Measurements from ENCODE around the gene ZNF3. TPM values are rescaled to one million over a fixed set of nuclear protein-coding genes. Genes with fewer than 3 reads are reported as not detected.

The ZNF3 gene
- total RNA-seq, 2 donors from 2014 or later: 23.1 to 24.2 TPM

DNA sequence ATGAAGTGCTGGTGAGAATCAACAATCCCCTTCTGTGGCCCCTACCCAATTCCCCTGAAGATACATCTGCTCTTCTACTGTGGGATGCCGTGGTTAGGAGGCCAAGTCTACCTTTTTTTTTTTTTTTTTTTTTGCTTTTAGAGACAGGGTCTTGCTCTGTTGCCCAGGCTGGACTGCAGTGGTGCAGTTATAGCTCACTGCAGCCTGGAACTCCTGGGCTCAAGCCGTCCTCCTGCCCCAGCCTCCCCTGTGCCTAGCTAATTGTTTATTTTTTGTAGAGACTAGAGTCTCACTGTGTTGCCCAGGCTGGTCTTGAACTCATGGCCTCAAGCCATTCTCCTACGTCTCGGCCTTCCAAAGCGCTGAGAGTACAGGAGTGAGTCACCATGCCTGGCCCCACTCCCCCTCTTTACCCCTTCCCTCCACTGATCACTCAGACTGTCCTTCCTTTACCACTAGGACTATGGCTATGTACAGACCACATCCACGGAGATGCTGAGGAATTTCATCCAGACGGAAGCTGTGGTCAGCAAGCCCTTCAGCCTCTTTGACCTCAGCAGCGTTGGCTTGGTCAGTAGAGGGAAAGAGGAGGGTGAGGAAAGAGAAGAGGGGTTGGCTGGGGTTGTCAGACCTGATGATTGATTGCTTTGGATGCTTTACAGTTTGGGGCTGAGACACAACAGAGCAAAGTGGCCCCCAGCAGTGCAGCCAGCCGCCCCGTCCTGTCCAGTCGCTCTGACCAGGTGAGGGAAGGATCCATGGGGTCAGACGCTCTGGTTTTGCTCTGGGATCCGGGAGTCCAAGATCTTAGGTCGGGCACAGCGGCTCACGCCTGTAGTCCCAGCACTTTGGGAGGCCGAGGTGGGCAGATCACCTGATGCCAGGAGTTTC is 21.7 kb upstream of the ZNF3 start:
- ATAC-seq (replicated peaks in 1 of 2) (no peak), DNase-seq (no peak)
- peak overlapping the region; percentile 65 for H3K27ac Mint-ChIP-seq
- peaks cover 32% of the 10 kb centered on the region for H3K4me1 Mint-ChIP-seq (ENCODE audit: low read depth)
- H3K36me3 Mint-ChIP-seq (ENCODE audit: insufficient read depth in 2 of 2): peaks cover 22 to 27% of the 10 kb centered on the region in 2 donors
- H3K9me3 Mint-ChIP-seq: no peaks in the 10 kb centered on the region
- no peaks in the 10 kb centered on the region for H3K27me3 Mint-ChIP-seq (ENCODE audit: low read depth)
- H3K4me3 Mint-ChIP-seq: peak overlapping the region; percentile 77 to 94

DNA sequence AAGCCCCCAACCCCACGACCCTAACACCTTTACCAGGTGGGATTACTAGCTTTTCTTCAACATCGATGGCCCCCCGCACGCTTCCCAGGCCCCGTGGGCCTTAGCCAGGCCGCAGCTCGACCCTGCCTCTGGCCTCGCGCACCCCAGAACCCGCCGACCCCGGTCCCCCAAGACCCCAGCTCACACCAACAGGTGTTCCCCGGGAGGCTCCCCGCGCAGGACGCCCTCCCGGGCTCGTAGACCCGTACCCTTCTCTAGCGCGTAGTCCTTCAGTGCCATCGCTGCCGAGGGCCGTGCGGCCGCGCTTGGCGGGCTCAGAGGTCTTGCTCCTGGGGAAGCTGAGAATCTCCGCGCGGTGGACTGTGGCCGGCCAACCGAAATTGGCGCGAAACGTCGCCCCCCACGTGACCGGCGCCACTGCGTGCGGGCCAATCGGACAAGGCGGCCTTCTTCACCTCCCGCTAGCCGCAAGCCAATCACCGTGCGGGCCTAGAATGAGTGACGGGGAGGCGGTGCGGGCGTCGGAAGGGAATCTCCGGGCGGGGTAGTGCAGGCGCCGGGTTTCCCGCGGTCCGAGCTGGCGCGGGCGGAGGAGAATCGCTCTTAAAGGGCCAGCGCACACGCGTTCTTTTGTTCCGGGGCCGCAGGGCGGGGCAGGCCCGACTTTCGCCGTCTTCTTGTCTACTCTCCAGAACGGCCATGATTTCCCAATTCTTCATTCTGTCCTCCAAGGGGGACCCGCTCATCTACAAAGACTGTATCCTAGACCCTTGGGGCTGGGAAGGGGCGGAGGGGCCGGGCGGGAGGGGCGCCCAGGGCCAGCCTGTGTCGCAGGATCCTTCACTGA is 19.7 kb upstream of the ZNF3 start, which contains the start of the genes AP4M1 and MCM7:
TSS of gene AP4M1 (plus strand) at position 628 of the 847 bp plus-strand sequence. CDS start at position 700, 72 bp downstream.
TSS of gene MCM7 (minus strand) at position 382 of the 847 bp plus-strand sequence. CDS start at position 279, 103 bp downstream.
- peak within 1 kb of the TSS; percentile 98 for H3K27ac Mint-ChIP-seq
- H3K4me3 Mint-ChIP-seq: peak within 1 kb of the TSS; percentile 94 to 99
- peaks cover 45% of the 10 kb centered on the region for H3K4me1 Mint-ChIP-seq (ENCODE audit: low read depth)
- peaks cover 33 to 44% of the 10 kb centered on the region in 2 donors for H3K36me3 Mint-ChIP-seq (ENCODE audit: insufficient read depth in 2 of 2)
- ATAC-seq (replicated peaks in 1 of 2) (peak; percentile 89 to 91), DNase-seq (peak; percentile 98 to 99)
- H3K9me3 Mint-ChIP-seq: no peaks in the 10 kb centered on the region
- no peaks in the 10 kb centered on the region for H3K27me3 Mint-ChIP-seq (ENCODE audit: low read depth)

DNA sequence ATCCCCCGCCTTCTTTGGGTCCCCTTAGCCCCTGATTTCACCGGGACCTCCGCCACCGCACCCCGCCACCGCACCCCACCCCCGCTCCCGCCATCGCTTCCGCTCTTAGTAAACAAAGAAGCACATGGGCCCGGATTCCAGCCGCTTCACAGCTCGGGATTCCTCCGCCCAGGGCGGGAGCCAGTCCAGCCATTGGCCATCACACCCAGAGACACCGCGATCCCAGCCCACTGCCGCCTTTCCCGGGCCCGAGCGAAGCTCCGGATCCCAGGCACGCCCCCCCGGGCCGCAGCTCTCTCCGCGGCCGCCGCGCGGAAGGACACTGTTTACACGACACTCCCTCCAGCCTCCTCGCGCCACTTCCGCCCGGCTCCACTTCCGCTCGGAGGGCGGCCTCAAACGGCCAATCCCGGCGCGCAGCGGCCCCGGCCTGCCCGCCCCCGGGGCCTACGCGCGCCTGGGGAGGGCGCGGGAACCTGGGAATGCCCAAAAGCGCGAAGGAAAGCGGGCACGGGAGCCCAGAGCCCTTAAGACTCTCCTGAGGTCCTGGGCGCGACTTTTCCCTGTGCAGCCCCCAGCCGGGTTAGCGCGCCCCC is 19.0 kb upstream of the ZNF3 start:
- DNase-seq (peak; percentile 90 to 93), ATAC-seq (replicated peaks in 1 of 2) (peak; percentile 80 to 81)
- H3K36me3 Mint-ChIP-seq (ENCODE audit: insufficient read depth in 2 of 2): peaks cover 33 to 46% of the 10 kb centered on the region in 2 donors
- H3K27me3 Mint-ChIP-seq (ENCODE audit: low read depth): no peaks in the 10 kb centered on the region
- H3K9me3 Mint-ChIP-seq: no peaks in the 10 kb centered on the region
- peak overlapping the region; percentile 94 to 99 for H3K4me3 Mint-ChIP-seq
- H3K27ac Mint-ChIP-seq: peak overlapping the region; percentile 93
- H3K4me1 Mint-ChIP-seq (ENCODE audit: low read depth): peaks cover 52% of the 10 kb centered on the region

DNA sequence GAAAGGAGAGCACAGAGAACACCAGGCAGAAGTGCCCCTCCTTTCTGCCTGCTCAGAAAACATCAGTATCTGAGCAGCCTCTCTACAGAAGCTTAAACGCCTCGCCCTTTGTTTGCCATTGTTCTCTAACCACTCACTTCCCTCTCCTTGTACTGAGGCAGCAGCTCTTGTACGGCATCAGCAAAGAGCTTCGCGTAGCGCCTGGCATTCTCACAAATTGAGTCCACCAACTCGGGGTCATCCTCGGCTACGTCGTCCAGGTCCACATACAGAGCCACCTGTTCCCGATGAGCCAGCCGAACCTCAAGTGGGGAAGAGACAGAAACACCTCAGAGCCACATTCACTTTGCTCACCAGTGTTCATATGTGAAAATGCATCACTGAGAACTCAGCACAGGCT is 17.9 kb upstream of the ZNF3 start:
- peak overlapping the region; percentile 94 to 99 for H3K4me3 Mint-ChIP-seq
- H3K4me1 Mint-ChIP-seq (ENCODE audit: low read depth): peaks cover 61% of the 10 kb centered on the region
- DNase-seq (no peak), ATAC-seq (replicated peaks in 1 of 2) (no peak)
- H3K27me3 Mint-ChIP-seq (ENCODE audit: low read depth): no peaks in the 10 kb centered on the region
- H3K9me3 Mint-ChIP-seq: no peaks in the 10 kb centered on the region
- peak overlapping the region; percentile 93 for H3K27ac Mint-ChIP-seq
- H3K36me3 Mint-ChIP-seq (ENCODE audit: insufficient read depth in 2 of 2): peaks cover 33 to 54% of the 10 kb centered on the region in 2 donors

DNA sequence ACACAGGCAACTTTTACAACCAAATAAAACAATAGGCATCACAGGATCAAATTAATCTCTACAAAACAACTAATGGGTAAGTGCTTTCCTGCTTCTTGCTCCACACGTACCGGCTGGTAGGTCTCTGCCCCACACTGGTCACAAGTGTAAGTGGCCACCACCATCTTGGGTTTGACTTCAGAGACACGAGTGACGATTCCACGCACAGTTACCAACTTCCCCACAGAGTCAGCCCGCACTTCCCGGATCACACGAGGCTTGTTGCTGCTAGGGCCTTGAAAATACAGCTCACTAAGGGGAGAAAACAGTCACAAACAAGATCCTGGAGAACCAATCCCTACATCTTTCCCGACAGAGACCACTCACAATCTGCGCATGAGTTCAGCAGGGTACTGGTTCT is 17.4 kb upstream of the ZNF3 start:
- Mint-ChIP-seq H3K9me3 (no peaks in the 10 kb centered on the region), H3K36me3 (ENCODE audit: insufficient read depth in 2 of 2) (peaks cover 32 to 54% of the 10 kb centered on the region in 2 donors), H3K27me3 (ENCODE audit: low read depth) (no peaks in the 10 kb centered on the region), H3K4me1 (ENCODE audit: low read depth) (peaks cover 61% of the 10 kb centered on the region), H3K4me3 (peak overlapping the region; percentile 94 to 99), H3K27ac (peak overlapping the region; percentile 96)
- DNase-seq (no peak), ATAC-seq (replicated peaks in 1 of 2) (no peak)

DNA sequence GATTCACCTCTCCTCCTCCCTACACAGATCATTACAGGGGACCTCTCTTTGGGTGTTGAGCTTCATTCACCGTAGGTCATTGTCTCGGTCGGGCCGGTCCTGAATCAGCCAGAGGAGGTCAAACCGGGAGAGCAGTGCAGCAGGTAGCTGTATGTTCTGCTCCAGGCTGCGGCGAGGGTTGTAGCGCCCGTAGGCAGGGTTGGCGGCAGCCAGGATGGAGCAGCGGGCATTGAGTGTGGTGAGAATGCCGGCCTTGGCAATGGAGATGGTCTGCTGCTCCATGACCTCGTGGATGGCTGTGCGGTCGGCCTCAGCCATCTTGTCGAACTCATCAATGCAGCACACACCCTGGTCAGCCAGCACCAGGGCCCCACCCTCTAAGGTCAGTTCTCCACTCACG is 14.2 kb upstream of the ZNF3 start:
- ATAC-seq (replicated peaks in 1 of 2) (no peak), DNase-seq (no peak)
- Mint-ChIP-seq H3K36me3 (ENCODE audit: insufficient read depth in 2 of 2) (peaks cover 33 to 60% of the 10 kb centered on the region in 2 donors), H3K9me3 (no peaks in the 10 kb centered on the region), H3K4me3 (no peak overlapping the region), H3K27ac (peak overlapping the region; percentile 22), H3K4me1 (ENCODE audit: low read depth) (peaks cover 71% of the 10 kb centered on the region), H3K27me3 (ENCODE audit: low read depth) (no peaks in the 10 kb centered on the region)

DNA sequence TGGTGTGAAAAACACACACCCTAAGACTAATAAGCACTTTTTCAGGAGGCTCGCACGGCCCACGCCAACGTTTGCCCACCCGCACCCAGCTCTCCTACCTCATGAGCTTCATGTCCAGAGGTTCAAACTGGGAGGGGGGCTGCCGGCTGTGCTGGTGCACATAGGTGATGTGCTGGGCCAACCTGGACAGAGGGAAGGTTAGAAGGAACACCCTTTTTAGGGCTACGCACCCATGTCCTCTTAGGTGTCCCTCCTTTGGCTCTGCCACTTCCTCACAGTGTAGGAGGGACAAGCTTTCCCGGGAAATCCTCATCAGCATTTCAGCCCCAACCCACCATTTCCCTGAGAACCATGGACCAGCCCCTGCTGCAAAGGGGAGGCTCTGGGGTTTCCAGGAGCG is 13.8 kb upstream of the ZNF3 start:
- peaks cover 76% of the 10 kb centered on the region for H3K4me1 Mint-ChIP-seq (ENCODE audit: low read depth)
- DNase-seq (no peak), ATAC-seq (replicated peaks in 1 of 2) (no peak)
- H3K4me3 Mint-ChIP-seq: no peak overlapping the region
- no peak overlapping the region for H3K27ac Mint-ChIP-seq
- no peaks in the 10 kb centered on the region for H3K27me3 Mint-ChIP-seq (ENCODE audit: low read depth)
- H3K9me3 Mint-ChIP-seq: no peaks in the 10 kb centered on the region
- peaks cover 33 to 60% of the 10 kb centered on the region in 2 donors for H3K36me3 Mint-ChIP-seq (ENCODE audit: insufficient read depth in 2 of 2)

DNA sequence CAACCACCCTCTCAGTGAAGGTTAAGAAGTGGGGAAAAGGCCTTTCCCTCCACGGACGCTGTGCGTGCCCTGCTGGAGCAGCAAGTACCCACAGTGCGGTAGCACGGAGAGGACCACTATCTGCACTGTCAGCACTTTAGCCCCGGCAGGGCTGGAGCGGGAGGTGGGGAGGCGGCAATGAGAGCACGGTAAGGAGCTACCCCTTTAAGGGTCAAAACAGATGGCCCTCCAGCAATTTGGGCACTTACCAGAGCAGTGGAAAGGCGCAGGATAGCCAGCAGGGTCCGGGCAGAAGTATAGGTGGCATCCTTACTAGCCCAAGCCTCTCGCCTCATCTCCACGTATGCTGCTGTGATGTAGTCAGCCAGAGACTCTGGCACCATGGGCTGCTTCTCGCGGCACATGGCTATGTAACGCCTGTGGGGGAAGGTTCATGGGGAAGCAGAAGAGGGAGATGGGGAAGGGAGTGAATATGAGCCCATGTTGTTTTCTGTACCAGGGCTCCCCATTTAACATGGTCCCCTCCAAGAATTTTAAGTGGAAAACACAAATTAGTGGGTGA is 12.5 kb upstream of the ZNF3 start:
- no peaks in the 10 kb centered on the region for H3K27me3 Mint-ChIP-seq (ENCODE audit: low read depth)
- DNase-seq (no peak), ATAC-seq (replicated peaks in 1 of 2) (peak in 1 of 2 donors; percentile 1)
- H3K36me3 Mint-ChIP-seq (ENCODE audit: insufficient read depth in 2 of 2): peaks cover 24 to 48% of the 10 kb centered on the region in 2 donors
- H3K4me3 Mint-ChIP-seq: no peak overlapping the region
- peaks cover 74% of the 10 kb centered on the region for H3K4me1 Mint-ChIP-seq (ENCODE audit: low read depth)
- no peaks in the 10 kb centered on the region for H3K9me3 Mint-ChIP-seq
- no peak overlapping the region for H3K27ac Mint-ChIP-seq

DNA sequence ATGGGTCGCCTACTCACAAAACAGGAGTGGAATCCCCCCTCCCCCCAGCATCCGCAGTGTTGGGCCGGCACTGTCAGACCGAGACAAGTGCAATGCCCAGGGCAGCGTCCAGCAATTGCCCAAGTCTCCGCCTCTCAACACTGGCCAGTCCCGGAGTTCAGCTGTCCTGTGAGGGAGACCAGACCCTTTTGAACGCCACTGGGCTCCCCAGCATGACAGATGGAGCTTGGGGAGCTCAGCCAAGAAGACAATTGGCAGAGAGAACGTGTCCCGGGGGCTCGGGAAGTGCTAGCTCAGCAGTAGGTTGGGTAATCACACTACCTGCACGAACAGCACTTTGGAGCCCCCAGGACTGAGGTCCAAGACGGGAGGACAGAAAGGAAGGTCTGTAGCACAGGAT is 12.0 kb upstream of the ZNF3 start:
- H3K4me1 Mint-ChIP-seq (ENCODE audit: low read depth): peaks cover 69% of the 10 kb centered on the region
- DNase-seq (no peak), ATAC-seq (replicated peaks in 1 of 2) (no peak)
- H3K9me3 Mint-ChIP-seq: no peaks in the 10 kb centered on the region
- no peak overlapping the region for H3K4me3 Mint-ChIP-seq
- H3K27me3 Mint-ChIP-seq (ENCODE audit: low read depth): no peaks in the 10 kb centered on the region
- peaks cover 18 to 43% of the 10 kb centered on the region in 2 donors for H3K36me3 Mint-ChIP-seq (ENCODE audit: insufficient read depth in 2 of 2)
- no peak overlapping the region for H3K27ac Mint-ChIP-seq

DNA sequence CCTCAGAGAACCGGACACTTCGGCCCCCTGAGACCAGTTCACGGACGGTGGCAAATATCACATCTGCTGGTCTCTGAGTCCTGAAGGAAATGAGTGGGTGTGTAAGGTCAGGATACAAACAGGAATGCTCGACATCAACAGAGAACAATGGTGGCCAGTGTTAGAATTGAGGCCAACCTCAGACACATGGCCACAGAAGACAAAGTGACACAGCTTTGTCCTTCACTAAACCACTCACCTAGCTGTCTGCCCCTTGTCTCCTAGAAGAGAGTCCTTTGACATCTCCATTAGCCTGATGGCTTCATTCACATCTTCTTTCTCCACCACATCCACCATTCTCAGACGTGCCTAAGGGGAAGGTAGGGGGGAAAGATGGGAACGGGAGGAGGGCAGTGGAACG is 11.5 kb upstream of the ZNF3 start:
- no peak overlapping the region for H3K27ac Mint-ChIP-seq
- peaks cover 67% of the 10 kb centered on the region for H3K4me1 Mint-ChIP-seq (ENCODE audit: low read depth)
- no peaks in the 10 kb centered on the region for H3K27me3 Mint-ChIP-seq (ENCODE audit: low read depth)
- DNase-seq (no peak), ATAC-seq (replicated peaks in 1 of 2) (no peak)
- no peak overlapping the region for H3K4me3 Mint-ChIP-seq
- H3K9me3 Mint-ChIP-seq: no peaks in the 10 kb centered on the region
- H3K36me3 Mint-ChIP-seq (ENCODE audit: insufficient read depth in 2 of 2): peaks cover 15 to 38% of the 10 kb centered on the region in 2 donors

DNA sequence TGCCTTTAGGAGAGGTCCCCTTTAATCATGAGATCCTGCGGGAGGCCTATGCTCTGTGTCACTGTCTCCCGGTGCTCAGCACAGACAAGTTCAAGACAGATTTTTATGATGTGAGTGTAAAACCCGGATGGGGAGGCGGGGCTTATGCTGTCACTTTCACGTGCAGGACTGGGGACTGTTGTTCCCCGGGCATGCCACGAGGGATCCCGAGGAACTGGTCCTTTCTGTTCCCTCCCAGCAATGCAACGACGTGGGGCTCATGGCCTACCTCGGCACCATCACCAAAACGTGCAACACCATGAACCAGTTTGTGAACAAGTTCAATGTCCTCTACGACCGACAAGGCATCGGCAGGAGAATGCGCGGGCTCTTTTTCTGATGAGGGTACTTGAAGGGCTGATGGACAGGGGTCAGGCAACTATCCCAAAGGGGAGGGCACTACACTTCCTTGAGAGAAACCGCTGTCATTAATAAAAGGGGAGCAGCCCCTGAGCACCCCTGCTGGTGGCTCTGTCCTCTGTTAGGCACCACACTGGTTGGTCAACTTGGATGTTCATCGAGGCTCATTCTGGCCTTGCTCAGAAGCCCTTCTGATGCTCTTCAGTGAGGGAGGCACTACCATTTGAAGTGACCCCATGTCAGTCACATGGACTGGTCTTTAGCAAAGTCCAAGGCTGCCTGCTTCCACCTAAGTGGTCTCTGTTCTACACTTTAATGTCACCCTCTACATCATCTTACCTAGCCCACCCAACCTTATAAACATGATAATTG is 10.1 kb upstream of the ZNF3 start:
- Mint-ChIP-seq H3K36me3 (ENCODE audit: insufficient read depth in 2 of 2) (peaks cover 6 to 25% of the 10 kb centered on the region in 2 donors), H3K27me3 (ENCODE audit: low read depth) (no peaks in the 10 kb centered on the region), H3K27ac (no peak overlapping the region), H3K4me1 (ENCODE audit: low read depth) (peaks cover 61% of the 10 kb centered on the region), H3K9me3 (no peaks in the 10 kb centered on the region), H3K4me3 (no peak overlapping the region)
- ATAC-seq (replicated peaks in 1 of 2) (peak in 1 of 2 donors; percentile 5), DNase-seq (peak in 1 of 2 donors; percentile 23)
